Measurements from ENCODE around the gene RINT1.
A peak's percentile ranks its signal among the peaks of the same experiment; 100 is the strongest.
"Not testable (repeated sequence)": the region's sequence is repeated elsewhere in the genome, so short reads cannot be mapped to it uniquely, and the experiment has no call there.

RINT1 gene

GRCh38 chr7:105515610-105516009 lies 16.4 kb upstream of the RINT1 start:
- not testable (repeated sequence) for H3K9ac ChIP-seq (ENCODE audit: low read depth, low read length); H3K27me3 ChIP-seq (ENCODE audit: control insufficient read depth, insufficient read depth, low read length); H3K4me1 ChIP-seq (ENCODE audit: control insufficient read depth, insufficient read depth, low read length); H3K9me3 ChIP-seq (ENCODE audit: control insufficient read depth, insufficient read depth, low read length); H3K27ac ChIP-seq (ENCODE audit: low read depth, low read length); H3K4me3 ChIP-seq (ENCODE audit: low read depth, low read length)
- H3K36me3 ChIP-seq (ENCODE audit: control insufficient read depth, insufficient read depth, low read length): peaks cover 33% of the 10 kb centered on the region

DNA sequence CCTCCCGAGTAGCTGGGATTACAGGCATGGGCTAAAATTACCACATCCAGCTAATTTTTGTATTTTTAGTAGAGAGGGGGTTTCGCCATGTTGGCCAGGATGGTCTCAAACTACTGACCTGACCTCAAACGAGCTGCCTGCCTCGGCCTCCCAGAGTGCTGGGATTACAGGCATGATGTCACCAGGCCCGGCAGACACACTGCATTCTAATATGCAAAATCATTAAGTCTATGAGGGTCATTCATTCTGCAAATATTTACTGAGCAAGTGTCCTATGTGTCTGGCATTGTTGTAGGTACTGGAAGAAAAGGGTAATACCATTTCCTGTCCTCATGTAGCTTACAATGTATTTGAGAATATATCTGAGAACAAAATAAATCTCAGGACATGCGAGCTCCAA lies 12.6 kb upstream of the RINT1 start:
- Histone ChIP-seq H3K4me1 (ENCODE audit: control insufficient read depth, insufficient read depth, low read length) (peaks cover 4% of the 10 kb centered on the region), H3K36me3 (ENCODE audit: control insufficient read depth, insufficient read depth, low read length) (peaks cover 28% of the 10 kb centered on the region), H3K4me3 (ENCODE audit: low read depth, low read length) (no peak overlapping the region)

DNA sequence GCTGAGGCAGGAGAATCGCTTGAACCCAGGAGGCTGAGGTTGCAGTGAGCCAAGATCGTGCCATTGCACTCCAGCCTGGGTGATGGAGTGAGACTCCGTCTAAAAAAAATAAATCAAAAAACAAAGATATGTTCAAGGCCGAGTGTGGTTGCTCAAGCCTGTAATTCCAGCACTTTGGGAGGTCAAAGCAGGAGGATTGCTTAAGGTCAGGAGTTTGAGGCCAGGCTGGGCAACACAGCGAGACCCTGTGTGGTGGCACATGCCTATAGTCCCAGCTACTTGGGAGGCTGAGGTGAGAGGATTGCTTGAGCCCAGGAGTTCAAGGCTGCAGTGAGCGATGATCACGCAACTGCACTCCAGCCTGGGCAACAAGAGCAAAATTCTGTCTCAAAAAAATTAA lies 11.4 kb upstream of the RINT1 start:
- peak overlapping the region; percentile 84; the same call in 1 of the 2 replicates for H3K9ac ChIP-seq (ENCODE audit: low read depth, low read length)
- H3K27ac ChIP-seq (ENCODE audit: low read depth, low read length); H3K4me1 ChIP-seq (ENCODE audit: control insufficient read depth, insufficient read depth, low read length); H3K9me3 ChIP-seq (ENCODE audit: control insufficient read depth, insufficient read depth, low read length); H3K27me3 ChIP-seq (ENCODE audit: control insufficient read depth, insufficient read depth, low read length): not testable (repeated sequence)
- peaks cover 28% of the 10 kb centered on the region for H3K36me3 ChIP-seq (ENCODE audit: control insufficient read depth, insufficient read depth, low read length)
- peak overlapping the region; percentile 79 for H3K4me3 ChIP-seq (ENCODE audit: low read depth, low read length)

More for the DNA sequence above, 12.6 kb upstream of the RINT1 start:
- no peaks in the 10 kb centered on the region for H3K27me3 ChIP-seq (ENCODE audit: control insufficient read depth, insufficient read depth, low read length)
- no peak overlapping the region for H3K27ac ChIP-seq (ENCODE audit: low read depth, low read length)
- H3K9ac ChIP-seq (ENCODE audit: low read depth, low read length): no peak overlapping the region
- H3K9me3 ChIP-seq (ENCODE audit: control insufficient read depth, insufficient read depth, low read length): no peaks in the 10 kb centered on the region

DNA sequence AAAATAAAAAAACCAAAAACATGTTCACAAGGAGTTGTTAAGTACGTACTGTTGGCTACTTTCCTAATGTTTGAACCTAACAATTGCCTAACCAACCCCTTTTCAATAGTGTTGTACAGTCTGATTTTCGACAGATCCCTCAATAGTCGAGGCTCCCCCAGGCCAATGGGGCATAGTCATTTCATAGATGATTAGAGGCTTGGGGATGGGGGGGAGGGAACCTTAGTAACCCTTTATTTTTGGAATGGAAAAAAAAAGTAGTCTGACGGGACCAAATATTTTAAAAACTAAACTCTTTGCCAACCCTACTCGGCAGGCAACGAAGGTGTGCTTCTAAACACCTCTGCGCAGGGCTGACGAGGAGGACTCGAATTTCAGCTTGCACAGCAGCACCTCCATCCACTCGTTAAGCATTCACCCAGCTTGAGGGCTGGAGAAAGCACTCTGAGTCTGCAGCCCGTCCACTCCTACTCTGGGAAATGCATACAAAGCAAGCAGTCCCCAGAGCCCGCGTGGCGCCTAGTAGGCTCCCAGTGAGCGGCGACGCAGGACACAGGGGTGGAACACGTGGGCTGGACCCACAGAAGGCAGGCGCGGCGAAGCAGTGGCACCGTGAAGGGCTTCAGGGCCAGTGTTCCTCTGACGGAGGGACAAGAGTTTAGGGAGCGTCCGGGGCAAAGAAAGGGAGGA lies 10.8 kb upstream of the RINT1 start:
- no peaks in the 10 kb centered on the region for H3K27me3 ChIP-seq (ENCODE audit: control insufficient read depth, insufficient read depth, low read length)
- H3K36me3 ChIP-seq (ENCODE audit: control insufficient read depth, insufficient read depth, low read length): peaks cover 26% of the 10 kb centered on the region
- H3K9ac ChIP-seq (ENCODE audit: low read depth, low read length): peak overlapping the region; percentile 84
- peak overlapping the region; percentile 95 for H3K27ac ChIP-seq (ENCODE audit: low read depth, low read length)
- no peaks in the 10 kb centered on the region for H3K9me3 ChIP-seq (ENCODE audit: control insufficient read depth, insufficient read depth, low read length)
- H3K4me3 ChIP-seq (ENCODE audit: low read depth, low read length): peak overlapping the region; percentile 79
- peaks cover 4% of the 10 kb centered on the region for H3K4me1 ChIP-seq (ENCODE audit: control insufficient read depth, insufficient read depth, low read length)

DNA sequence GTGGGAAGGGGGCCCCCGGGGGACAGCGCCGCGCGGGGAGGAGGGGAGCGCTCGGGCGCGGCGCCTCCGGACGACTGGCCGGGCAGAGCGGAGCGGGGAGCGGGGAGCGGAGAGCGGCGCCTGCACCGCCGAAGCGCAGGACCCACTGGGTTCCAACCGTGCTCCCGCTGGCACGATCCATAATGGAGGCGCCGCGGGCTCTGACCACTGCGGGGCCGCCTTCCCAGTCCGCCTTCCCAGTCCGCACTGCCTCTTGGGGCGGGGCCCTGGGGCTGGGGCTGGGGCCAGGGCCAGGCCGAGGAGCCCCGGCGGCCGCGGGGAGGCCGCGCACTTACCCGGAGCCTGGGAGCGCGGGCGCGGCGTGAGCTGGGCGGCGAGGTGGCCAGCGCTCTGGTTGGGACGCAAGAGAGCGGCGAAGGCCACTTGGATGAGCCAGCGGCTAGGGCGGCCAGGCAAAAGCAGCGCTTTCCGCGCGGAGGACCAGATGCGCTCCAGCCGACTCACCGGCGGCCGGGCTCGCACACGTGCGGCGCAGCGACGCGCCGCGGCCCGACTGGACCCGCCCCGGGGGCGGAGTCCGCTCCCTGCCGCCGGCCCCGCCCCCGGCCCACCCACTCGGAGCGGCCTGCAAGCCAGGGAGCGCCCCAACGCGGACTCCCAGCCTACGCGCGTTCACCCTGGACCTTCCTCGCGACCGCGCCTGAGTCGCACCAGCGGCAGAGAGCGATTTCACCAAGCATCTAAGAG lies 10.1 kb upstream of the RINT1 start, which contains the start of gene PUS7:
Gene PUS7 (minus strand): TSS at position 555 of the 747 bp plus-strand sequence. CDS start 13,759 bp downstream, outside the sequence.
- no peaks in the 10 kb centered on the region for H3K9me3 ChIP-seq (ENCODE audit: control insufficient read depth, insufficient read depth, low read length)
- H3K4me1 ChIP-seq (ENCODE audit: control insufficient read depth, insufficient read depth, low read length): peaks cover 4% of the 10 kb centered on the region
- H3K27ac ChIP-seq (ENCODE audit: low read depth, low read length): peak within 1 kb of the TSS; percentile 95
- H3K9ac ChIP-seq (ENCODE audit: low read depth, low read length): peak within 1 kb of the TSS; percentile 84
- peaks cover 18% of the 10 kb centered on the region for H3K36me3 ChIP-seq (ENCODE audit: control insufficient read depth, insufficient read depth, low read length)
- H3K4me3 ChIP-seq (ENCODE audit: low read depth, low read length): peak within 1 kb of the TSS; percentile 79
- H3K27me3 ChIP-seq (ENCODE audit: control insufficient read depth, insufficient read depth, low read length): no peaks in the 10 kb centered on the region

GRCh38 chr7:105524423-105524822 lies 7.6 kb upstream of the RINT1 start:
- not testable (repeated sequence) for H3K9ac ChIP-seq (ENCODE audit: low read depth, low read length); H3K27ac ChIP-seq (ENCODE audit: low read depth, low read length); H3K27me3 ChIP-seq (ENCODE audit: control insufficient read depth, insufficient read depth, low read length); H3K4me1 ChIP-seq (ENCODE audit: control insufficient read depth, insufficient read depth, low read length); H3K9me3 ChIP-seq (ENCODE audit: control insufficient read depth, insufficient read depth, low read length); H3K36me3 ChIP-seq (ENCODE audit: control insufficient read depth, insufficient read depth, low read length); H3K4me3 ChIP-seq (ENCODE audit: low read depth, low read length)

DNA sequence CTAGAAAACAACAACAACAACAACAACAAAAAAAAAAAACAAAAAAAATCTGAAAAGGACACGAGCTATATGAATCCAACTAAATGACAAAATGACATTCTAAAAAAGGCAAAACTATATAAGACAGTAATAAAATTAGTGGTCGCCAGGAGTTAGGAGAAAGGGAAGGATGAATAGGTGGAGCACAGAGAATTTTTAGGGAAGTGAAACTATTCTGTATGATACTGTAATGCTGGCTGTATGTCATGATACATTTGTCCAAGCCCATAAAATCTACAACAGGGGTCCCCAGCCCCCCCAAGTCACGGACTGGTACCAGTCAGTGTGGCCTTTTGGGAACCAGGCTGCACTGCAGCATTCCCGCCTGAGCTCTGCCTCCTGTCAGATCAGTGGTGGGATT lies 7.2 kb upstream of the RINT1 start:
- Histone ChIP-seq H3K4me3 (ENCODE audit: low read depth, low read length) (no peak overlapping the region), H3K36me3 (ENCODE audit: control insufficient read depth, insufficient read depth, low read length) (peaks cover 1% of the 10 kb centered on the region; the same call in 1 of the 2 replicates), H3K27ac (ENCODE audit: low read depth, low read length) (no peak overlapping the region), H3K27me3 (ENCODE audit: control insufficient read depth, insufficient read depth, low read length) (no peaks in the 10 kb centered on the region), H3K9me3 (ENCODE audit: control insufficient read depth, insufficient read depth, low read length) (no peaks in the 10 kb centered on the region), H3K9ac (ENCODE audit: low read depth, low read length) (no peak overlapping the region), H3K4me1 (ENCODE audit: control insufficient read depth, insufficient read depth, low read length) (peaks cover 4% of the 10 kb centered on the region)

DNA sequence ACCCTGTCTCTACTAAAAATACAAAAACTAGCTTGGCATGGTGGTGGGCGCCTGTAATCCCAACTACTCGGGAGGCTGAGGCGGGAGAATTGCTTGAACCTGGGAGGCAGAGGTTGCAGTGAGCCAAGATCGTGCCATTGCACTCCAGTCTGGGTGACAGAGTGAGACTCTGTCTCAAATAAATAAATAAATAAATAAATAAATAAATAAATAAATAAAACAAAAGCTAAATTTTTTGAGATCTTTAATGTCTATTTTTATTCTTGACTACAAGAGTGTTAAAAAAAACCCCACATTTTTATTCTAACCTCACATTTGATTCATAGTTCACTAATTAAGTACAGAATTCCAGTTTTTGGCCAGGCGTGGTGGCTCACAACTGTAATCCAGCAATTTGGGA lies 4.3 kb upstream of the RINT1 start:
- H3K9me3 ChIP-seq (ENCODE audit: control insufficient read depth, insufficient read depth, low read length); H3K4me3 ChIP-seq (ENCODE audit: low read depth, low read length); H3K27ac ChIP-seq (ENCODE audit: low read depth, low read length); H3K4me1 ChIP-seq (ENCODE audit: control insufficient read depth, insufficient read depth, low read length); H3K9ac ChIP-seq (ENCODE audit: low read depth, low read length); H3K27me3 ChIP-seq (ENCODE audit: control insufficient read depth, insufficient read depth, low read length); H3K36me3 ChIP-seq (ENCODE audit: control insufficient read depth, insufficient read depth, low read length): not testable (repeated sequence)

DNA sequence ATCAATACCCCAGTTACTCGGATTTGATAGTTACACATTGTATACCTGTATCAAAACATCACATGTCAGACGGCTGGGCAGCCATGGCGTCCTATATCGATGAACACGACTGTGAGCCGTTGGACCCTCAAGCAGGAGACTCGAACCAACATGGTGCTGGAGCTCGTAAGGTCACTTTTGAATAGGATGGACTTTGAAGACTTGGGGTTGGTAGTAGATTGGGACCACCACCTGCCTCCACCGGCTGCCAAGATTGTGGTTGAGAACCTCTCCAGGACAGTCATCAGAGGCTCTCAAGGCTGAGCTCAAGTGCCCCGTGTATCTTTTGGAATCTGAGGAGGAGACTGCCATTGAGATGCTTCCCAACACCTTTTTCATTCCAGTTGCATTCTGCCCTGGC lies 1.9 kb upstream of the RINT1 start:
- Histone ChIP-seq H3K27ac (ENCODE audit: low read depth, low read length) (no peak overlapping the region), H3K36me3 (ENCODE audit: control insufficient read depth, insufficient read depth, low read length) (peaks cover 8% of the 10 kb centered on the region; the same call in 1 of the 2 replicates), H3K9ac (ENCODE audit: low read depth, low read length) (no peak overlapping the region), H3K9me3 (ENCODE audit: control insufficient read depth, insufficient read depth, low read length) (no peaks in the 10 kb centered on the region), H3K27me3 (ENCODE audit: control insufficient read depth, insufficient read depth, low read length) (no peaks in the 10 kb centered on the region), H3K4me3 (ENCODE audit: low read depth, low read length) (no peak overlapping the region), H3K4me1 (ENCODE audit: control insufficient read depth, insufficient read depth, low read length) (peaks cover 4% of the 10 kb centered on the region; the same call in 1 of the 2 replicates)

DNA sequence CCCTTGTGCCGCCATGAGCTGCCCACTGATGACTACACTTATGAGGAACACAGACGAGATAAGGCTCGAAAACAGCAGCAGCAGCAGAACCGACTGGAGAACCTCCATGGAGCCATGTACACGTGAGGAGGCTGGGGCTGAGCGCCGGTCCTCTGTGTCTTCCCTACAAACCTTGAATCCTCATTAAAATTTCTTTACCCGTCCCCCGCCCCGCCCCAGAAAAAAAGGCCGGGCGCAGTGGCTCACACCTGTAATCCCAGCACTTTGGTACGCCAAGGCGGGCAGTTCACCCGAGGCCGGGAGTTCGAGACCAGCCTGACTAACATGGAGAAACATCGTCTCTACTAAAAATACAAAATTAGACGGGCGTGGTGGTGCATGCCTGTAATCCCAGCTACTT lies 1.5 kb upstream of the RINT1 start:
- no peaks in the 10 kb centered on the region for H3K27me3 ChIP-seq (ENCODE audit: control insufficient read depth, insufficient read depth, low read length)
- H3K36me3 ChIP-seq (ENCODE audit: control insufficient read depth, insufficient read depth, low read length): peaks cover 8% of the 10 kb centered on the region; the same call in 1 of the 2 replicates
- no peak overlapping the region for H3K9ac ChIP-seq (ENCODE audit: low read depth, low read length)
- no peak overlapping the region for H3K4me3 ChIP-seq (ENCODE audit: low read depth, low read length)
- no peak overlapping the region for H3K27ac ChIP-seq (ENCODE audit: low read depth, low read length)
- peaks cover 4% of the 10 kb centered on the region; the same call in 1 of the 2 replicates for H3K4me1 ChIP-seq (ENCODE audit: control insufficient read depth, insufficient read depth, low read length)
- H3K9me3 ChIP-seq (ENCODE audit: control insufficient read depth, insufficient read depth, low read length): no peaks in the 10 kb centered on the region

Measured in HUES48 (cell line).